K562 (cell line): ENCODE data around the gene FAM162B. TPM values are rescaled to one million over a fixed set of nuclear protein-coding genes. Genes with fewer than 3 reads are reported as not detected.

Experiments
- ATAC-seq: fragments of 200-7000 bp; cut with Tn5 transposase; 3 replicates; pipeline ENCODE4 v1.9.1; 2020; ENCODE audit warnings: moderate library complexity
- BruUV-seq: library from RNA; stranded (reverse); fragments of 400-500 nt; replicated peaks from 2 replicates; lab custom pipeline; 2021; lab: Mats Ljungman, UMichigan
- CTCF ChIA-PET: fragments of 300-600 bp; formaldehyde crosslinking; extraction: SDS; loops from one replicate; lab custom pipeline; 2021; ENCODE audit warnings: low intra/inter-chr PET ratio; lab: Yijun Ruan, JAX
- POLR2A ChIA-PET: fragments of 300-600, 350-650 bp; sonication (Branson Sonifier 250); formaldehyde crosslinking; extraction: SDS; loops from one replicate; lab custom pipeline; 2021; ENCODE audit warnings: antibody characterized with exemption, inconsistent platforms; lab: Yijun Ruan, JAX
- DNase-seq, 4 experiments: peaks; one replicate each; pipeline versions ENCODE4 v3.0.0 to v3.0.0-alpha.2; 2011 to 2018; ENCODE audit warnings: low spot score in 3 of 4, mixed read lengths in 3 of 4; ENCODE audit errors: extremely low read depth in 1 of 4
- FAIRE-seq: peaks from 2 replicates; lab custom pipeline; 2011; peaks lifted over from hg19 to GRCh38; lab: Jason Lieb, UNC
- H2AFZ ChIP-seq: 2 replicates; pipeline ENCODE4 v1.6.0; 2011; ENCODE audit warnings: low read depth, low read length, control low read depth, inconsistent platforms
- H3K27ac ChIP-seq: fragments of 200-600 bp; 3 replicates; pipeline ENCODE4 v1.8.0; 2011; ENCODE audit warnings: low read depth, mild to moderate bottlenecking, control low read depth, inconsistent platforms, low read length, moderate library complexity, mixed read lengths; ENCODE audit errors: extremely low read depth
- H3K27me3 ChIP-seq, 2 experiments: fragments of 300-600 bp in 1 of 2; 2 replicates in 1 of 2; 3 replicates in 1 of 2; pipeline versions ENCODE4 v1.6.0 to v1.8.0; 2011; ENCODE audit warnings: inconsistent platforms in 2 of 2, low read length in 2 of 2, mild to moderate bottlenecking in 1 of 2, mixed read lengths in 1 of 2, moderate library complexity in 1 of 2; ENCODE audit not compliant: control insufficient read depth in 2 of 2, insufficient read depth in 2 of 2
- H3K36me3 ChIP-seq: fragments of 300-600 bp; 3 replicates; pipeline ENCODE4 v1.8.0; 2011; ENCODE audit warnings: mild to moderate bottlenecking, low read length, inconsistent platforms; ENCODE audit not compliant: control insufficient read depth, insufficient read depth
- H3K4me1 ChIP-seq, 2 experiments: fragments of 200-600 bp in 1 of 2; replicated peaks in 1 of 2; 2 replicates in 1 of 2; 3 replicates in 1 of 2; pipeline versions ENCODE4 v1.5.1 to v1.8.0; 2011; ENCODE audit warnings: inconsistent platforms in 2 of 2, low read length in 2 of 2, mild to moderate bottlenecking in 1 of 2, mixed read lengths in 1 of 2, moderate library complexity in 1 of 2; ENCODE audit not compliant: control insufficient read depth in 2 of 2, insufficient read depth in 2 of 2
- H3K4me2 ChIP-seq: 2 replicates; pipeline ENCODE4 v1.6.1; 2011; ENCODE audit warnings: low read length, control low read depth, inconsistent platforms, mixed read lengths; ENCODE audit not compliant: insufficient read depth
- H3K4me3 ChIP-seq: fragments of 200-600 bp; sonication (generic), shearing (Covaris generic); 2 replicates; pipeline ENCODE4 v1.5.1; 2016; ENCODE audit warnings: control low read depth, inconsistent platforms
- H3K79me2 ChIP-seq: fragments of 200-600 bp; 3 replicates; pipeline ENCODE4 v1.8.0; 2011; ENCODE audit warnings: low read length, inconsistent platforms; ENCODE audit not compliant: control insufficient read depth, insufficient read depth
- H3K9ac ChIP-seq, 2 experiments: 2 replicates each; pipeline versions ENCODE4 v1.6.0 to v1.6.1; 2011; ENCODE audit warnings: low read depth in 2 of 2, low read length in 2 of 2, control low read depth in 1 of 2, inconsistent platforms in 1 of 2, mild to moderate bottlenecking in 1 of 2, mixed read lengths in 1 of 2; ENCODE audit not compliant: insufficient read depth in 1 of 2
- H3K9me1 ChIP-seq: one replicate; pipeline ENCODE4 v1.6.0; 2011; ENCODE audit warnings: inconsistent platforms, mild to moderate bottlenecking, low read length, moderate library complexity; ENCODE audit not compliant: control insufficient read depth, insufficient read depth
- H3K9me3 ChIP-seq: replicated peaks from 2 replicates; pipeline ENCODE4 v1.5.1; 2011; ENCODE audit warnings: low read depth, low read length, inconsistent platforms; ENCODE audit not compliant: control insufficient read depth, insufficient read depth
- H4K20me1 ChIP-seq: replicated peaks from 2 replicates; pipeline ENCODE4 v1.6.1; 2011; ENCODE audit warnings: low read length, inconsistent platforms, mixed read lengths; ENCODE audit not compliant: control insufficient read depth, insufficient read depth
- CREM ChIP-seq: IDR thresholded peaks from 2 replicates; pipeline ENCODE4 v1.6.1; 2014; ENCODE audit warnings: antibody characterized with exemption, low read depth
- DMBX1 ChIP-seq: fragments of 250-450 bp; sonication (Bioruptor Pico); IDR thresholded peaks from 2 replicates; pipeline ENCODE4 v1.8.0; 2022; ENCODE audit warnings: inconsistent platforms, mild to moderate bottlenecking, moderate library complexity, borderline replicate concordance
- GTF2E2 ChIP-seq: fragments of 200-800 bp; sonication (Bioruptor generic); IDR thresholded peaks from 2 replicates; pipeline ENCODE4 v1.6.1; 2016; ENCODE audit warnings: missing genetic modification characterization, missing compliant biosample characterization
- HOXB6 ChIP-seq: fragments of 250-450 bp; sonication (Bioruptor Pico); IDR thresholded peaks from 2 replicates; pipeline ENCODE4 v1.5.1; 2022; ENCODE audit warnings: mild to moderate bottlenecking, borderline replicate concordance
- NFIC ChIP-seq: fragments of 450-650 bp; IDR thresholded peaks from 2 replicates; pipeline ENCODE4 v1.6.1; 2017; ENCODE audit warnings: mild to moderate bottlenecking, inconsistent platforms
- RBM34 ChIP-seq: fragments of 200-400 bp; formaldehyde crosslinking; IDR thresholded peaks from 2 replicates; pipeline ENCODE4 v1.6.1; 2018; ENCODE audit warnings: low read length, borderline replicate concordance; ENCODE audit not compliant: insufficient read depth
- SAFB ChIP-seq: fragments of 200-400 bp; formaldehyde crosslinking; IDR thresholded peaks from 2 replicates; pipeline ENCODE4 v1.6.1; 2017; ENCODE audit warnings: low read depth, low read length, borderline replicate concordance
- TCFL5 ChIP-seq: fragments of 250-450 bp; sonication (Bioruptor Pico); conservative IDR thresholded peaks from 2 replicates; pipeline ENCODE4 v1.6.1; 2021; ENCODE audit warnings: mild to moderate bottlenecking, moderate library complexity, matching md5 sums
- TRIM24 ChIP-seq, 2 experiments: fragments of 450-650 bp; IDR thresholded peaks; 2 replicates each; pipeline ENCODE4 v1.6.1; 2016
- ZBTB7A ChIP-seq: IDR thresholded peaks from 2 replicates; pipeline ENCODE4 v1.6.1; 2011; ENCODE audit warnings: low read depth, mild to moderate bottlenecking, low read length, moderate library complexity, borderline replicate concordance; ENCODE audit not compliant: control insufficient read depth
- ZNF57 ChIP-seq: fragments of 450-650 bp; formaldehyde crosslinking; IDR thresholded peaks from 2 replicates; pipeline ENCODE4 v1.4.0; 2020; ENCODE audit warnings: mild to moderate bottlenecking, moderate library complexity
- WGBS: fragments of 100-300 bp; shearing (Covaris generic); methylation state at CpG from one replicate; pipeline ENCODE4 v1.1.6; 2016; ENCODE audit warnings: low coverage, mixed read lengths; ENCODE audit not compliant: insufficient coverage; ENCODE audit errors: missing lambda C conversion rate; 5-methylcytosine and 5-hydroxymethylcytosine counted together
- in situ Hi-C: fragments of 300-500 bp; cut with MboI; formaldehyde crosslinking; loops from 4 replicates; pipeline ENCODE4 v1.15.0; 2018; ENCODE audit warnings: inconsistent platforms, mixed read lengths
- intact Hi-C: fragments of 100-400 bp; cut with micrococcal nuclease; formaldehyde crosslinking; loops from 2 replicates; pipeline ENCODE4 v1.14.2; 2022
- polyA plus RNA-seq, 8 experiments: library from polyadenylated mRNA; depleted of rRNA in 4 of 8; stranded (reverse) in 5 of 8; unstranded in 3 of 8; fragments of >200 nt; fragmentation: Nextera tagmentation in 2 of 8; fragmentation: Illumina TruSeq in 1 of 8; extraction: Ambion mirVana in 2 of 8; extraction: Trizol in 1 of 8; gene quantifications; 2 replicates each; pipeline versions ENCODE4 v1.2.1 to v1.2.3, GENCODE V29; 2011 to 2014; ENCODE audit warnings: inconsistent platforms in 1 of 8, missing spikeins in 1 of 8
- total RNA-seq, 7 experiments: library from RNA; depleted of rRNA in 6 of 7; stranded (reverse); fragments of >200 nt in 6 of 7; fragmentation: Illumina TruSeq in 2 of 7; extraction: Trizol in 2 of 7; gene quantifications; 2 replicates each; pipeline versions ENCODE4 v1.2.1 to v1.2.3, GENCODE V29; 2011 to 2021; ENCODE audit warnings: low replicate concordance in 1 of 7
- TF ChIP-seq, protein P1 (sequence below): sonication (generic); formaldehyde crosslinking; IDR thresholded peaks from 2 replicates; pipeline ENCODE4 v1.9.0; 2022; ENCODE audit warnings: mild to moderate bottlenecking, missing genetic modification reagents
- TF ChIP-seq, protein P2 (sequence below): fragments of 450-650 bp; IDR thresholded peaks from 2 replicates; pipeline ENCODE4 v1.6.1; 2016; ENCODE audit warnings: antibody characterized with exemption
- TF ChIP-seq, protein P3 (sequence below): IDR thresholded peaks from 3 replicates; pipeline ENCODE4 v1.6.1; 2011; ENCODE audit warnings: borderline replicate concordance, mild to moderate bottlenecking, moderate library complexity; ENCODE audit not compliant: insufficient read length; ENCODE audit errors: extremely low read depth
- TF ChIP-seq, protein P4 (sequence below): fragments of 250-450 bp; sonication (Bioruptor Pico); IDR thresholded peaks from 2 replicates; pipeline ENCODE4 v1.4.0; 2020; ENCODE audit warnings: borderline replicate concordance

Gene FAM162B
- total and polyA plus RNA-seq, 9 of the 15 experiments (the other 6 are each of a cell fraction or from before 2014, with no cell fraction given) = not detected

DNA sequence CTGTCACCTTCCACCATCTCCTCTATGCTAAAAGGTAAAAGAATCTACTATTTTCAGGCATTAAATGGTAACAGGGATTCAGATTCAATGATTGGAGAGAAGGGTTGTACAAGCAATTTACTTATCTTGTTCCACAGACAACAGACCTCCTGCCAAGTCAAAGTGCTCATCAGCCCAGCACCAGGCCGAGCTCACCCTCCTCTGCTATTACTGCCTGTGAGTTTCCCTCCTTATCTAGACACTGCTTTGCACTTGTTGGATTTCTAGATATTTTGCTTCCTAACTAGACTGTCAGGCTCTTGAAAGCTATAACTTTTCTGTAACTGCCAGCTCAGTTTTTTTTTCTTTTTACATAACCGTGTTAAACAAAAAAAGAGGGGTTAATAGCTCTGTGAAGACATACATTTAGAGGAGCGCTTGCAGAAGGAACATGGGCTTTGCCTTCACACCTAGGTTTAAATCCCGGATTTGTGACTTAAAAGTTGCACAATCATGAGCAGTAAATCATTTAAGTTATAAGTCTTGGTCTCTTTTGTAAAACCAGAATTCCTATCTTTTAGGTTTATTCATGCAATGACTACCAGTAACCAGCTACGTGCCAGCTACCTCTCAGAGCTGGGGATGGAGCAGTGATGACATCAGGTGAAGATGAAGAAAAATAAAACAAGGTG is 1.1 kb upstream of the FAM162B start:
- Histone ChIP-seq H3K4me3 (no peak overlapping the region), H3K4me2 (no peak overlapping the region), H3K9me1 (no peaks in the 10 kb centered on the region), H3K4me1 (peaks cover 0 to 4% of the 10 kb centered on the region in 2 experiments; a peak in 1 of 5 replicates), H3K36me3 (no peaks in the 10 kb centered on the region), H3K9ac (no peak overlapping the region), H3K27ac (no peak overlapping the region; the same call in 2 of the 3 replicates), H3K79me2 (no peaks in the 10 kb centered on the region), H2AFZ (no peak overlapping the region), H3K27me3 (no peaks in the 10 kb centered on the region), H3K9me3 (no peaks in the 10 kb centered on the region), H4K20me1 (no peaks in the 10 kb centered on the region)
- ATAC-seq (peak; percentile 90), DNase-seq (peak in 3 of 4 experiments; percentile 11 to 78 (median 54)), FAIRE-seq (peak; percentile 65)
- intact Hi-C loops = no loop called here
- CTCF ChIA-PET = no interaction called here
- no TSS peak for BruUV-seq
- POLR2A ChIA-PET = interaction anchor here (0.7 kb wide), 1 partner anchor 47 kb away, joined by 4 read pairs; no protein-coding TSS in a partner anchor
- in situ Hi-C loops = no loop called here
- WGBS = 2% methylated on average over 5 of the region's 5 CpGs
- TF ChIP-seq DMBX1 (CRISPR knock-in tag) (no peak), TRIM24 (IDR thresholded peaks at IDR 0.05) (peak in 1 of 2 experiments; percentile 46; a peak in 2 of 4 replicates), HOXB6 (CRISPR knock-in tag) (no peak), ZNF57 (no peak), NFIC (peak; percentile 48), CREM (no peak), TCFL5 (no peak), GTF2E2 (tag) (no peak), RBM34 (no peak), SAFB (no peak), ZBTB7A (no peak)
- TF ChIP-seq, protein P1, sequence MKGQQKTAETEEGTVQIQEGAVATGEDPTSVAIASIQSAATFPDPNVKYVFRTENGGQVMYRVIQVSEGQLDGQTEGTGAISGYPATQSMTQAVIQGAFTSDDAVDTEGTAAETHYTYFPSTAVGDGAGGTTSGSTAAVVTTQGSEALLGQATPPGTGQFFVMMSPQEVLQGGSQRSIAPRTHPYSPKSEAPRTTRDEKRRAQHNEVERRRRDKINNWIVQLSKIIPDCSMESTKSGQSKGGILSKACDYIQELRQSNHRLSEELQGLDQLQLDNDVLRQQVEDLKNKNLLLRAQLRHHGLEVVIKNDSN (CRISPR knock-in tag) = no peak
- TF ChIP-seq, protein P2, sequence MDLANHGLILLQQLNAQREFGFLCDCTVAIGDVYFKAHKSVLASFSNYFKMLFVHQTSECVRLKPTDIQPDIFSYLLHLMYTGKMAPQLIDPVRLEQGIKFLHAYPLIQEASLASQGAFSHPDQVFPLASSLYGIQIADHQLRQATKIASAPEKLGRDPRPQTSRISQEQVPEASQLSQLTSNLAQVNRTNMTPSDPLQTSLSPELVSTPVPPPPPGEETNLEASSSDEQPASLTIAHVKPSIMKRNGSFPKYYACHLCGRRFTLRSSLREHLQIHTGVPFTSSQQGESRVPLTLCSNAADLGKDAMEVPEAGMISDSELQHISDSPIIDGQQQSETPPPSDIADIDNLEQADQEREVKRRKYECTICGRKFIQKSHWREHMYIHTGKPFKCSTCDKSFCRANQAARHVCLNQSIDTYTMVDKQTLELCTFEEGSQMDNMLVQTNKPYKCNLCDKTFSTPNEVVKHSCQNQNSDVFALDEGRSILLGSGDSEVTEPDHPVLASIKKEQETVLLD = no peak
- TF ChIP-seq, protein P3, sequence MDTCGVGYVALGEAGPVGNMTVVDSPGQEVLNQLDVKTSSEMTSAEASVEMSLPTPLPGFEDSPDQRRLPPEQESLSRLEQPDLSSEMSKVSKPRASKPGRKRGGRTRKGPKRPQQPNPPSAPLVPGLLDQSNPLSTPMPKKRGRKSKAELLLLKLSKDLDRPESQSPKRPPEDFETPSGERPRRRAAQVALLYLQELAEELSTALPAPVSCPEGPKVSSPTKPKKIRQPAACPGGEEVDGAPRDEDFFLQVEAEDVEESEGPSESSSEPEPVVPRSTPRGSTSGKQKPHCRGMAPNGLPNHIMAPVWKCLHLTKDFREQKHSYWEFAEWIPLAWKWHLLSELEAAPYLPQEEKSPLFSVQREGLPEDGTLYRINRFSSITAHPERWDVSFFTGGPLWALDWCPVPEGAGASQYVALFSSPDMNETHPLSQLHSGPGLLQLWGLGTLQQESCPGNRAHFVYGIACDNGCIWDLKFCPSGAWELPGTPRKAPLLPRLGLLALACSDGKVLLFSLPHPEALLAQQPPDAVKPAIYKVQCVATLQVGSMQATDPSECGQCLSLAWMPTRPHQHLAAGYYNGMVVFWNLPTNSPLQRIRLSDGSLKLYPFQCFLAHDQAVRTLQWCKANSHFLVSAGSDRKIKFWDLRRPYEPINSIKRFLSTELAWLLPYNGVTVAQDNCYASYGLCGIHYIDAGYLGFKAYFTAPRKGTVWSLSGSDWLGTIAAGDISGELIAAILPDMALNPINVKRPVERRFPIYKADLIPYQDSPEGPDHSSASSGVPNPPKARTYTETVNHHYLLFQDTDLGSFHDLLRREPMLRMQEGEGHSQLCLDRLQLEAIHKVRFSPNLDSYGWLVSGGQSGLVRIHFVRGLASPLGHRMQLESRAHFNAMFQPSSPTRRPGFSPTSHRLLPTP = no peak
- TF ChIP-seq, protein P4, sequence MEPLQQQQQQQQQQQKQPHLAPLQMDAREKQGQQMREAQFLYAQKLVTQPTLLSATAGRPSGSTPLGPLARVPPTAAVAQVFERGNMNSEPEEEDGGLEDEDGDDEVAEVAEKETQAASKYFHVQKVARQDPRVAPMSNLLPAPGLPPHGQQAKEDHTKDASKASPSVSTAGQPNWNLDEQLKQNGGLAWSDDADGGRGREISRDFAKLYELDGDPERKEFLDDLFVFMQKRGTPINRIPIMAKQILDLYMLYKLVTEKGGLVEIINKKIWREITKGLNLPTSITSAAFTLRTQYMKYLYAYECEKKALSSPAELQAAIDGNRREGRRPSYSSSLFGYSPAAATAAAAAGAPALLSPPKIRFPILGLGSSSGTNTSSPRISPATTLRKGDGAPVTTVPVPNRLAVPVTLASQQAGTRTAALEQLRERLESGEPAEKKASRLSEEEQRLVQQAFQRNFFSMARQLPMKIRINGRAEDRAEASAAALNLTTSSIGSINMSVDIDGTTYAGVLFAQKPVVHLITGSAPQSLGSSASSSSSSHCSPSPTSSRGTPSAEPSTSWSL = no peak
